ENCODE measurements around the gene PREP. TPM values are rescaled to one million over a fixed set of nuclear protein-coding genes. Genes with fewer than 3 reads are reported as not detected.

Gene PREP
- total RNA-seq, 1 donor from 2014 or later = 42.9 TPM

- peaks cover 9% of the 10 kb centered on the region for H3K36me3 Mint-ChIP-seq (ENCODE audit: low read depth)
- H3K27ac Mint-ChIP-seq (ENCODE audit: unreplicated experiment) = no peak overlapping the region
- H3K27me3 Mint-ChIP-seq (ENCODE audit: low read depth) = no peaks in the 10 kb centered on the region
- H3K4me3 Mint-ChIP-seq = no peak overlapping the region
- no peaks in the 10 kb centered on the region for H3K9me3 Mint-ChIP-seq
- DNase-seq (ENCODE audit: low read depth, low spot score) = no peak
- TF ChIP-seq, protein P1, sequence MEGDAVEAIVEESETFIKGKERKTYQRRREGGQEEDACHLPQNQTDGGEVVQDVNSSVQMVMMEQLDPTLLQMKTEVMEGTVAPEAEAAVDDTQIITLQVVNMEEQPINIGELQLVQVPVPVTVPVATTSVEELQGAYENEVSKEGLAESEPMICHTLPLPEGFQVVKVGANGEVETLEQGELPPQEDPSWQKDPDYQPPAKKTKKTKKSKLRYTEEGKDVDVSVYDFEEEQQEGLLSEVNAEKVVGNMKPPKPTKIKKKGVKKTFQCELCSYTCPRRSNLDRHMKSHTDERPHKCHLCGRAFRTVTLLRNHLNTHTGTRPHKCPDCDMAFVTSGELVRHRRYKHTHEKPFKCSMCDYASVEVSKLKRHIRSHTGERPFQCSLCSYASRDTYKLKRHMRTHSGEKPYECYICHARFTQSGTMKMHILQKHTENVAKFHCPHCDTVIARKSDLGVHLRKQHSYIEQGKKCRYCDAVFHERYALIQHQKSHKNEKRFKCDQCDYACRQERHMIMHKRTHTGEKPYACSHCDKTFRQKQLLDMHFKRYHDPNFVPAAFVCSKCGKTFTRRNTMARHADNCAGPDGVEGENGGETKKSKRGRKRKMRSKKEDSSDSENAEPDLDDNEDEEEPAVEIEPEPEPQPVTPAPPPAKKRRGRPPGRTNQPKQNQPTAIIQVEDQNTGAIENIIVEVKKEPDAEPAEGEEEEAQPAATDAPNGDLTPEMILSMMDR (conservative IDR thresholded peaks at IDR 0.05) = no peak
- H3K4me1 Mint-ChIP-seq = peaks cover 15% of the 10 kb centered on the region
Observed at GRCh38 chr6:105322499-105323225, 80.2 kb downstream of the PREP start.

GRCh38 chr6:105321728-105322127 is 81.2 kb downstream of the PREP start:
- Mint-ChIP-seq H3K36me3 (ENCODE audit: low read depth) (peaks cover 7% of the 10 kb centered on the region), H3K27ac (ENCODE audit: unreplicated experiment) (no peak overlapping the region), H3K4me3 (no peak overlapping the region), H3K9me3 (no peaks in the 10 kb centered on the region), H3K4me1 (peaks cover 11% of the 10 kb centered on the region), H3K27me3 (ENCODE audit: low read depth) (no peaks in the 10 kb centered on the region)
- no peak for DNase-seq (ENCODE audit: low read depth, low spot score)
- TF ChIP-seq, protein P1 (conservative IDR thresholded peaks at IDR 0.05) = no peak

DNA sequence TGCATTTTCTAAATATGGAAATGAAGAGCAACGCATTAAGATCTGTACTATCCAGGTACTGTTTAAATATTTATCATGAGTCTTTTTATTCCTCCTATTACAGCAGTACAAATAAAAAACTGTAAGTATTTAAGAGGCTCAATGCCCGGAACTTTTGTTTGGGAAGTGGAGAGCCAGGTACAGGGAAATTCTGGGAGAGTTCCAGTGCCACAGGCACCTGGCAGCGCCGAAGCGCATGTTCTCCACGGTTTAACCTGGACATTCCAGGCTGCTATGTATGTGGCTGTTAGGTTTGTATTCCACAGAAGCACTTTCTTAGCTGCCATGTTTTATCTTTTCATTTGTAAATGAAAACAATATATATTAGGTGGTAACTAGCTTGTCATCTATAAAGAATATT is 81.7 kb downstream of the PREP start:
- Mint-ChIP-seq H3K4me3 (no peak overlapping the region), H3K27me3 (ENCODE audit: low read depth) (no peaks in the 10 kb centered on the region), H3K27ac (ENCODE audit: unreplicated experiment) (no peak overlapping the region), H3K4me1 (peaks cover 8% of the 10 kb centered on the region), H3K9me3 (no peaks in the 10 kb centered on the region), H3K36me3 (ENCODE audit: low read depth) (peaks cover 9% of the 10 kb centered on the region)
- no peak for DNase-seq (ENCODE audit: low read depth, low spot score)
- TF ChIP-seq, protein P1 (conservative IDR thresholded peaks at IDR 0.05) = no peak

DNA sequence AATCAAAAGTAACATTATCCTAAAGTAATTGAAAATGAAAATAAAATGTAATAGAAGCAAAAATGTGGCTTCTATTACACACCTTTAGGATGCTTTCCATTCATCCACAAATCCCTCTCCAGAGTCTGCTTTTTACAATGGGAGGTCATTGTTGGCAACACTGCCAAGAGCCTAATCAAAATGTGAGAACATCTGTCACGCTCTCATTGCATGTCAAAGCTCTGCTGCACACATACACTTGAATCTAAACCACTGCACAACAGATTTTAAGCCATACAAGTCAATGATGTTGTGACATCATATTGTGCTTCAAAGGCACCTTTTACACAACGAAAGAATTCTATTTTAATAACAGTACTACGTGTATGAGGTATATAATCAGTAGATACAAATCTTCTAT is 82.1 kb downstream of the PREP start:
- Mint-ChIP-seq H3K27me3 (ENCODE audit: low read depth) (no peaks in the 10 kb centered on the region), H3K9me3 (no peaks in the 10 kb centered on the region), H3K27ac (ENCODE audit: unreplicated experiment) (no peak overlapping the region), H3K4me1 (peaks cover 8% of the 10 kb centered on the region), H3K36me3 (ENCODE audit: low read depth) (peaks cover 12% of the 10 kb centered on the region), H3K4me3 (no peak overlapping the region)
- TF ChIP-seq, protein P1 (conservative IDR thresholded peaks at IDR 0.05) = no peak
- no peak for DNase-seq (ENCODE audit: low read depth, low spot score)

DNA sequence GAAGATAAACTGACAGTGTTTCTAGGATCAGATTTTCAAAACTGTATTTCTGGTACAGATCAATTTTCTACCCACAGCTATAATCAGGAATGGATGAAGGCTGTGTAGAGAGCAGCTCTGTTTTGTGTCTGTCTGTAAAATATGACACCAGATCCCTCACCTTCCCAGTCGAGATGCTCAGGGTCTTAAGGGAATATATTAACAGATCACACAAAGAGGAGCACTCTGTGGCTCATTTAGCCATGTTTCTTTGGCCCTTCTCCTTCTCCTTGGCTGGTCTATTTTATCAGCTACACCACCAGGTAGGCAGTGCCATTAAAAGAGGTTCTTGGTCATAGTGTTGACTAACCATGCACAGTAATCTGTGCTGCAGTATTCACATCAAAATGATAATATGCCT is 82.6 kb downstream of the PREP start:
- DNase-seq (ENCODE audit: low read depth, low spot score) = no peak
- H3K4me3 Mint-ChIP-seq = no peak overlapping the region
- TF ChIP-seq, protein P1 (conservative IDR thresholded peaks at IDR 0.05) = no peak
- peaks cover 10% of the 10 kb centered on the region for H3K36me3 Mint-ChIP-seq (ENCODE audit: low read depth)
- H3K27ac Mint-ChIP-seq (ENCODE audit: unreplicated experiment) = no peak overlapping the region
- H3K9me3 Mint-ChIP-seq = no peaks in the 10 kb centered on the region
- H3K4me1 Mint-ChIP-seq = peaks cover 8% of the 10 kb centered on the region
- H3K27me3 Mint-ChIP-seq (ENCODE audit: low read depth) = no peaks in the 10 kb centered on the region

All from neural crest cell (in vitro differentiated cells).